ENCODE measurements around the gene TBKBP1. TPM values are rescaled to one million over a fixed set of nuclear protein-coding genes. Genes with fewer than 3 reads are reported as not detected.

The TBKBP1 gene
- polyA plus RNA-seq, 2 of the 4 experiments (the other 2 are of a cell fraction), result 3.4 to 9.3 TPM

- Histone ChIP-seq H3K4me3 (no peak overlapping the region), H3K9me3 (no peaks in the 10 kb centered on the region), H3K4me1 (peaks cover 13% of the 10 kb centered on the region), H3K4me2 (no peak overlapping the region), H3K27ac (no peak overlapping the region)
- CTCF ChIA-PET, result interaction anchor here (2.3 to 2.9 kb wide), 2 partner anchors 13 to 22 kb away, joined by 9 to 31 read pairs; partner anchors contain the start of gene TBX21
- no peak for FAIRE-seq
- DNase-seq (ENCODE audit: low read depth in 1 of 2, low spot score in 1 of 2), result no peak
- POLR2A ChIA-PET, result no interaction called here
- TF ChIP-seq NR3C1 (IDR thresholded peaks at IDR 0.05) (no peak), CEBPB (IDR thresholded peaks at IDR 0.05) (no peak), RCOR1 (IDR thresholded peaks at IDR 0.05; ENCODE audit: low read depth, low read length) (no peak), SMC3 (IDR thresholded peaks at IDR 0.05) (no peak), ELK1 (IDR thresholded peaks at IDR 0.05; ENCODE audit: low read depth, low read length) (no peak), CBX2 (IDR thresholded peaks at IDR 0.05; ENCODE audit: borderline replicate concordance, low read depth) (no peak), FOXS1 (CRISPR knock-in tag; IDR thresholded peaks at IDR 0.05) (no peak), NPAS2 (CRISPR knock-in tag; IDR thresholded peaks at IDR 0.05; ENCODE audit: borderline replicate concordance) (no peak), RARB (CRISPR knock-in tag; IDR thresholded peaks at IDR 0.05) (no peak), EHF (CRISPR knock-in tag; IDR thresholded peaks at IDR 0.05) (no peak), POLR2A (IDR thresholded peaks at IDR 0.05; ENCODE audit: low read length) (no peak), CBX8 (IDR thresholded peaks at IDR 0.05) (no peak), ZC3H11A (IDR thresholded peaks at IDR 0.05) (no peak), JUN (IDR thresholded peaks at IDR 0.05) (no peak), HEYL (CRISPR knock-in tag; IDR thresholded peaks at IDR 0.05) (no peak), ZSCAN20 (CRISPR knock-in tag; IDR thresholded peaks at IDR 0.05) (no peak)
- TF ChIP-seq, protein P1, sequence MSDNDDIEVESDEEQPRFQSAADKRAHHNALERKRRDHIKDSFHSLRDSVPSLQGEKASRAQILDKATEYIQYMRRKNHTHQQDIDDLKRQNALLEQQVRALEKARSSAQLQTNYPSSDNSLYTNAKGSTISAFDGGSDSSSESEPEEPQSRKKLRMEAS (IDR thresholded peaks at IDR 0.05), result no peak
- TF ChIP-seq, protein P2, sequence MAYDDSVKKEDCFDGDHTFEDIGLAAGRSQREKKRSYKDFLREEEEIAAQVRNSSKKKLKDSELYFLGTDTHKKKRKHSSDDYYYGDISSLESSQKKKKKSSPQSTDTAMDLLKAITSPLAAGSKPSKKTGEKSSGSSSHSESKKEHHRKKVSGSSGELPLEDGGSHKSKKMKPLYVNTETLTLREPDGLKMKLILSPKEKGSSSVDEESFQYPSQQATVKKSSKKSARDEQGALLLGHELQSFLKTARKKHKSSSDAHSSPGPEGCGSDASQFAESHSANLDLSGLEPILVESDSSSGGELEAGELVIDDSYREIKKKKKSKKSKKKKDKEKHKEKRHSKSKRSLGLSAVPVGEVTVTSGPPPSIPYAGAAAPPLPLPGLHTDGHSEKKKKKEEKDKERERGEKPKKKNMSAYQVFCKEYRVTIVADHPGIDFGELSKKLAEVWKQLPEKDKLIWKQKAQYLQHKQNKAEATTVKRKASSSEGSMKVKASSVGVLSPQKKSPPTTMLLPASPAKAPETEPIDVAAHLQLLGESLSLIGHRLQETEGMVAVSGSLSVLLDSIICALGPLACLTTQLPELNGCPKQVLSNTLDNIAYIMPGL (CRISPR knock-in tag; IDR thresholded peaks at IDR 0.05; ENCODE audit: borderline replicate concordance), result no peak
- WGBS (ENCODE audit: missing lambda C conversion rate), result 81% methylated on average over 11 of the region's 11 CpGs
- ATAC-seq, result no peak
Observed at GRCh38 chr17:47720196-47720595, 26.2 kb downstream of the TBKBP1 start.

GRCh38 chr17:47720754-47721533 lies 27.0 kb downstream of the TBKBP1 start:
- Histone ChIP-seq H3K4me2 (peak overlapping the region; percentile 56), H3K27ac (peak overlapping the region in 1 of 2 experiments; percentile 29; a peak in 2 of 6 replicates), H3K4me1 (peaks cover 13% of the 10 kb centered on the region), H3K9me3 (no peaks in the 10 kb centered on the region), H3K4me3 (no peak overlapping the region)
- CTCF ChIA-PET, result interaction anchor here (1.0 to 1.6 kb wide), 2 partner anchors 22 to 23 kb away, joined by 4 to 6 read pairs; no protein-coding TSS in a partner anchor
- FAIRE-seq (no peak), ATAC-seq (peak in 1 of 2 experiments; percentile 8; a peak in 2 of 6 replicates), DNase-seq (ENCODE audit: low read depth in 1 of 2, low spot score in 1 of 2) (no peak)
- TF ChIP-seq, protein P1 (IDR thresholded peaks at IDR 0.05), result peak; percentile 59
- TF ChIP-seq, protein P3, sequence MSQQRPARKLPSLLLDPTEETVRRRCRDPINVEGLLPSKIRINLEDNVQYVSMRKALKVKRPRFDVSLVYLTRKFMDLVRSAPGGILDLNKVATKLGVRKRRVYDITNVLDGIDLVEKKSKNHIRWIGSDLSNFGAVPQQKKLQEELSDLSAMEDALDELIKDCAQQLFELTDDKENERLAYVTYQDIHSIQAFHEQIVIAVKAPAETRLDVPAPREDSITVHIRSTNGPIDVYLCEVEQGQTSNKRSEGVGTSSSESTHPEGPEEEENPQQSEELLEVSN (IDR thresholded peaks at IDR 0.05; ENCODE audit: borderline replicate concordance, low read depth), result peak; percentile 69; the same call in 1 of the 2 replicates
- no peak for TF ChIP-seq TFCP2L1 (CRISPR knock-in tag; IDR thresholded peaks at IDR 0.05)
- POLR2A ChIA-PET, result interaction anchor here (0.5 kb wide), 1 partner anchor 71 kb away, joined by 4 read pairs; no protein-coding TSS in a partner anchor
- WGBS (ENCODE audit: missing lambda C conversion rate), result 38% methylated on average over 29 of the region's 36 CpGs

All from A549 (cell line).